Neural crest cell (in vitro differentiated cells): ENCODE measurements around the gene CD274. TPM values are rescaled to one million over a fixed set of nuclear protein-coding genes. Genes with fewer than 3 reads are reported as not detected.

Experiments used
- DNase-seq: peaks from one replicate; pipeline ENCODE4 v3.0.0; 2021; ENCODE audit warnings: low read depth, mixed read lengths, low spot score
- H3K27ac Mint-ChIP-seq: one replicate; pipeline ENCODE4 v1.8.0; 2021; ENCODE audit warnings: mild to moderate bottlenecking, mixed read lengths; ENCODE audit not compliant: unreplicated experiment
- H3K27me3 Mint-ChIP-seq: 2 replicates; pipeline ENCODE4 v1.8.0; 2021; ENCODE audit warnings: low read depth, mild to moderate bottlenecking, mixed read lengths
- H3K36me3 Mint-ChIP-seq: 2 replicates; pipeline ENCODE4 v1.8.0; 2021; ENCODE audit warnings: low read depth, mild to moderate bottlenecking, mixed read lengths
- H3K4me1 Mint-ChIP-seq: 2 replicates; pipeline ENCODE4 v1.8.0; 2021; ENCODE audit warnings: mixed read lengths
- H3K4me3 Mint-ChIP-seq: one replicate; pipeline ENCODE4 v1.8.0; 2021; ENCODE audit warnings: mild to moderate bottlenecking, mixed read lengths
- H3K9me3 Mint-ChIP-seq: 2 replicates; pipeline ENCODE4 v1.8.0; 2021; ENCODE audit warnings: mixed read lengths
- CTCF ChIP-seq: fragments of 200-600 bp; sonication (generic); conservative IDR thresholded peaks from 2 replicates; pipeline ENCODE4 v1.5.0; 2021; ENCODE audit warnings: antibody characterized with exemption, mild to moderate bottlenecking
- total RNA-seq: library from RNA; stranded (reverse); gene quantifications from 2 replicates; pipeline ENCODE4 v1.2.1, GENCODE V29; 2021

Gene CD274
- total RNA-seq, 1 donor from 2014 or later = not detected

GRCh38 chr9:5515261-5515650 lies 64.9 kb downstream of the CD274 start:
- no peaks in the 10 kb centered on the region for H3K9me3 Mint-ChIP-seq
- no peak for DNase-seq
- TF ChIP-seq CTCF = no peak
- no peaks in the 10 kb centered on the region for H3K36me3 Mint-ChIP-seq
- no peak overlapping the region for H3K27ac Mint-ChIP-seq
- H3K4me3 Mint-ChIP-seq = no peak overlapping the region
- H3K4me1 Mint-ChIP-seq = no peaks in the 10 kb centered on the region
- no peaks in the 10 kb centered on the region for H3K27me3 Mint-ChIP-seq

GRCh38 chr9:5516453-5517220 lies 66.3 kb downstream of the CD274 start:
- H3K4me1 Mint-ChIP-seq = no peaks in the 10 kb centered on the region
- TF ChIP-seq CTCF = no peak
- no peaks in the 10 kb centered on the region for H3K27me3 Mint-ChIP-seq
- no peaks in the 10 kb centered on the region for H3K36me3 Mint-ChIP-seq
- no peak overlapping the region for H3K27ac Mint-ChIP-seq
- no peaks in the 10 kb centered on the region for H3K9me3 Mint-ChIP-seq
- no peak overlapping the region for H3K4me3 Mint-ChIP-seq
- no peak for DNase-seq

- Mint-ChIP-seq H3K4me3 (no peak overlapping the region), H3K4me1 (no peaks in the 10 kb centered on the region)
- no peak for TF ChIP-seq CTCF
These were observed 68.0 kb downstream of the CD274 start for GRCh38 chr9:5518171-5518936.

GRCh38 chr9:5518937-5519319 lies 68.6 kb downstream of the CD274 start:
- H3K36me3 Mint-ChIP-seq = no peaks in the 10 kb centered on the region
- no peaks in the 10 kb centered on the region for H3K9me3 Mint-ChIP-seq
- H3K4me1 Mint-ChIP-seq = no peaks in the 10 kb centered on the region
- H3K4me3 Mint-ChIP-seq = no peak overlapping the region
- no peak overlapping the region for H3K27ac Mint-ChIP-seq
- H3K27me3 Mint-ChIP-seq = no peaks in the 10 kb centered on the region
- TF ChIP-seq CTCF = no peak
- DNase-seq = no peak

More at GRCh38 chr9:5518171-5518936, 68.0 kb downstream of the CD274 start:
- no peaks in the 10 kb centered on the region for H3K27me3 Mint-ChIP-seq
- DNase-seq = no peak
- no peak overlapping the region for H3K27ac Mint-ChIP-seq
- H3K9me3 Mint-ChIP-seq = no peaks in the 10 kb centered on the region
- no peaks in the 10 kb centered on the region for H3K36me3 Mint-ChIP-seq

Other genes with a start within 250 kb of the CD274 start
- not detected in 2 replicates for gene INSL4, start 219.1 kb upstream of the CD274 start, total RNA-seq
- 0.43 and 0.77 TPM in 2 replicates for gene RLN2, start 145.8 kb upstream of the CD274 start, total RNA-seq
- gene RLN1, start 110.7 kb upstream of the CD274 start, total RNA-seq = 0.84 TPM in 1 of 2 replicates, not detected in the other
- 24.2 and 24.6 TPM in 2 replicates for gene PLGRKT, start 12.6 kb upstream of the CD274 start, total RNA-seq
- gene PDCD1LG2, start 60.0 kb downstream of the CD274 start, total RNA-seq = not detected in 2 replicates
- gene RIC1, start 178.6 kb downstream of the CD274 start, total RNA-seq = 21.6 and 22.4 TPM in 2 replicates